OCI-LY1 (cell line): ENCODE results near the gene PABPN1L.

Source experiments
- CTCF ChIP-seq: fragments of 200-600 bp; sonication (generic), shearing (Covaris generic); IDR thresholded peaks from 2 replicates; pipeline ENCODE4 v1.5.1; 2017; ENCODE audit warnings: mild to moderate bottlenecking, antibody characterized with exemption, low read length, moderate library complexity, mixed read lengths
- EZH2 ChIP-seq: fragments of 200-600 bp; sonication (generic), shearing (Covaris generic); IDR thresholded peaks from 2 replicates; pipeline ENCODE4 v1.8.0; 2017; ENCODE audit warnings: borderline replicate concordance, mixed run types, mild to moderate bottlenecking, antibody characterized with exemption, low read length, moderate library complexity, mixed read lengths

GRCh38 chr16:88837806-88838205 is 28.7 kb downstream of the PABPN1L start:
- no peak for TF ChIP-seq CTCF
- no peak for TF ChIP-seq EZH2
